HCT116 (cell line): ENCODE data around the gene KIF12.

Experiments used
- SIN3A ChIP-seq: IDR thresholded peaks from 2 replicates; pipeline ENCODE4 v1.6.1; 2012; ENCODE audit warnings: low read depth
- SP1 ChIP-seq: IDR thresholded peaks from 2 replicates; pipeline ENCODE4 v1.6.1; 2012; ENCODE audit warnings: low read depth

DNA sequence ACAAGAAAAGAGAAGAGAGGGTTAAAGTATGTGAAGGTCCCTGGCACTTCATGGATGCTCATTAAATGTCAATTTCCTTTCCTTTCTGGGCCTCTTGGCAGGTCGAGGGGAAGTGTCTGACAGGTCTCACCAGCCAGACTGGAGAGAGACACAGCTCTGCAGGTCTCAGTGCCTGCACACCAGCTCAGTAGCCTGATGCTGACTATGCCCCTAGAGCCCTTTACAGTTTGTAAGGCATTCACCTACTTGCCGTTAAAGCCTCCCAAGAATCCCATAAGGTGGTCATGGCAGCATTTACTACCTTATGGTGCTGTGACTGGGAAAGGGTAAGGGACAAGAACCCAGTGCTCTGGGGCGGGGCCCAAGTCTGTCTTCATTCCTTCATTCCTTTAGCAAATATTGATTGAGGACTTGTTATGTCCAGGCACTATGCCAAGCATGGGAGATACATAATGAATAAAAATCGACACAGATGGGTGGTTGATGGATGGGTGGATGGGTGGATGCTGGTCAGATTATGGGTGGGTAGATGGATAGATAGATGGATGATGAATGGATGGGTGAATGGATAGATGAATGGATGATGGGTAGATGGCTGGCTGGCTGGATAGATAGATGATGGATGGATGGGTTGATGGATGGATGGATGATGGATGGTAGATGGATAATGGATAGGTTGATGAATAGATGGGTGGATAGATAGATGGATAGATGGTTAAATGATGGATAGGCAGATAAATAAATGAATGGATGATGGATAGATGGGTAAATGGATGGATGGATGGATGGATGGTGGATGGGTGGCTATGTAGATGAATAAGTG lies 21.3 kb upstream of the KIF12 start:
- TF ChIP-seq SP1 (no peak), SIN3A (no peak)
